Skeletal muscle tissue (tissue), 4 donors: Measurements from ENCODE around the gene IL6R. TPM values are rescaled to one million over a fixed set of nuclear protein-coding genes. Genes with fewer than 3 reads are reported as not detected.

ENCODE experiments used
- H3K27ac ChIP-seq: one replicate; pipeline ENCODE4 v1.7.0; 2013; ENCODE audit warnings: mild to moderate bottlenecking, low read depth, low read length, inconsistent platforms
- H3K27me3 ChIP-seq, 3 donors: one replicate each; pipeline ENCODE4 v1.7.0; 2013; ENCODE audit warnings: low read length in 3 of 3; ENCODE audit not compliant: control insufficient read depth in 3 of 3, insufficient read depth in 3 of 3
- H3K36me3 ChIP-seq, 3 donors: one replicate each; pipeline ENCODE4 v1.7.0; 2013; ENCODE audit warnings: low read length in 3 of 3; ENCODE audit not compliant: control insufficient read depth in 3 of 3, insufficient read depth in 3 of 3
- H3K4me1 ChIP-seq, 3 donors: one replicate each; pipeline ENCODE4 v1.7.0; 2013; ENCODE audit warnings: low read length in 3 of 3, mild to moderate bottlenecking in 3 of 3; ENCODE audit not compliant: control insufficient read depth in 3 of 3, insufficient read depth in 3 of 3
- H3K4me3 ChIP-seq, 3 donors: one replicate each; pipeline ENCODE4 v1.7.0; 2013; ENCODE audit warnings: low read length in 3 of 3
- H3K9ac ChIP-seq, 3 donors: one replicate each; pipeline ENCODE4 v1.7.0; 2013; ENCODE audit warnings: low read length in 3 of 3, mild to moderate bottlenecking in 3 of 3, moderate library complexity in 2 of 3, low read depth in 1 of 3
- H3K9me3 ChIP-seq, 3 donors: one replicate each; pipeline ENCODE4 v1.7.0; 2013; ENCODE audit warnings: low read length in 3 of 3; ENCODE audit not compliant: control insufficient read depth in 3 of 3
- total RNA-seq: library from RNA; depleted of rRNA; stranded (reverse); fragments of >200 nt; gene quantifications from one replicate; pipeline ENCODE4 v1.2.3, GENCODE V29; 2014
- donor health status: Osteomylitis.

IL6R gene
- total RNA-seq, 1 donor from 2014 or later, result 5.2 TPM

DNA sequence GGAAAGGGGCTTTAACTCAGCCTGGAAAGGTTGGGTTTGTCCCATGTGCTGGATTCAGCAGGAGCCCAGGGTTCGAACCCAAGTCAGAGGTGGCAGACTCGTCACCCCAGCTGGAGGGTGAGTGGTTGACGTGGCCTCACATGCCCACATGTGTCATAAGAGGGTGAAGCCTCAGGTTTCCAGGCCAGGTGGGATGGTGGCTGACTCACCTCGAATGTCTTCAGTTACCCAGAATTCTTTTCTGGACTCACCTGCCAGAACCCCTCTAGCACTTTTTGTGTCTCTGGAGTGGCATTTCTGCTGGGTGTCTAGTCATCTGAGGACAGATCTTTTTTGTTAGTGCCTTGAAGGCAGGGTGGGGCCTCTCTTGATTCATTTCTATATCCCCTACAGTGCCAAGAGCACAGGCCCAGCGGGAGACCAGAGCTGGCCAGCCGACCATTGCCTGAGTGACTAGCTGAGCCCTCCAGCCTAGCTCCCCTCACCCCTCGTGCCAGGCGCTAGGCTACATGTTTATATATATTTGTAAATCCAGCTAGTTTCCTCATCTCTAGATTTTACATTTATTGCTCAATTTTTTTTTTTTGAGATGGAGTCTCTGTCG, 28.1 kb downstream of the IL6R start:
- Histone ChIP-seq H3K9ac (peak overlapping the region; percentile 9 to 43 (median 38)), H3K27ac (peak overlapping the region; percentile 40), H3K9me3 (no peaks in the 10 kb centered on the region), H3K4me1 (peaks cover 27 to 40% (median 37%) of the 10 kb centered on the region in 3 donors), H3K36me3 (peaks cover 26 to 38% (median 27%) of the 10 kb centered on the region in 3 donors), H3K4me3 (no peak overlapping the region), H3K27me3 (no peaks in the 10 kb centered on the region)

DNA sequence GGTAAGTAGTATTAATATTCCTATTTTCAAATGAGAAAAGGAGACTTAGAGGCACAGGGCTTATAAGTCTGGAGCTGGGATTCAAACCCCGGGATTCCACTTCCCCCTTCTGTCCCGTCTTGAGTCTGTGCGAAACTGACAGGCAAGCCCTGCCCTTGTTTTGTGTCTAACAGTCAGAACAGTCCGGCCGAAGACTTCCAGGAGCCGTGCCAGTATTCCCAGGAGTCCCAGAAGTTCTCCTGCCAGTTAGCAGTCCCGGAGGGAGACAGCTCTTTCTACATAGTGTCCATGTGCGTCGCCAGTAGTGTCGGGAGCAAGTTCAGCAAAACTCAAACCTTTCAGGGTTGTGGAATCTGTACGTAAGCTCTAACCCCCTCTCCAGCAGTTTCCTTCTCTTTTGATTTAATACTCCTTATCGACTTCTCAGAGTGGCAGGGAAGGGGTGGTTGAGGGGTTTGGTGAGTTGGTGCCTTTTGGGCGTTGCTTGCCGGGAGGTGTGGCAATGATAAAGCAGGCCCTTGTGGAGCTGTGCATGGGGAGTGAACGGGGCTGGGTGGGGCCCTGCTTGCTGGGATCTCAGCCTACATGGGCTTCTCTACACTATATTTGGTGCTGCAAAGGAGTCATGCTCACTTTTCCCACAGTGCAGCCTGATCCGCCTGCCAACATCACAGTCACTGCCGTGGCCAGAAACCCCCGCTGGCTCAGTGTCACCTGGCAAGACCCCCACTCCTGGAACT, 29.4 kb downstream of the IL6R start:
- H3K9me3 ChIP-seq, result no peaks in the 10 kb centered on the region
- H3K9ac ChIP-seq, result peak overlapping the region; percentile 14 to 61 (median 55)
- H3K27ac ChIP-seq, result peak overlapping the region; percentile 66
- peaks cover 15 to 27% (median 24%) of the 10 kb centered on the region in 3 donors for H3K4me1 ChIP-seq
- H3K4me3 ChIP-seq, result peak overlapping the region in 1 of 3 donors; percentile 51
- H3K27me3 ChIP-seq, result no peaks in the 10 kb centered on the region
- H3K36me3 ChIP-seq, result peaks cover 24 to 42% (median 27%) of the 10 kb centered on the region in 3 donors

DNA sequence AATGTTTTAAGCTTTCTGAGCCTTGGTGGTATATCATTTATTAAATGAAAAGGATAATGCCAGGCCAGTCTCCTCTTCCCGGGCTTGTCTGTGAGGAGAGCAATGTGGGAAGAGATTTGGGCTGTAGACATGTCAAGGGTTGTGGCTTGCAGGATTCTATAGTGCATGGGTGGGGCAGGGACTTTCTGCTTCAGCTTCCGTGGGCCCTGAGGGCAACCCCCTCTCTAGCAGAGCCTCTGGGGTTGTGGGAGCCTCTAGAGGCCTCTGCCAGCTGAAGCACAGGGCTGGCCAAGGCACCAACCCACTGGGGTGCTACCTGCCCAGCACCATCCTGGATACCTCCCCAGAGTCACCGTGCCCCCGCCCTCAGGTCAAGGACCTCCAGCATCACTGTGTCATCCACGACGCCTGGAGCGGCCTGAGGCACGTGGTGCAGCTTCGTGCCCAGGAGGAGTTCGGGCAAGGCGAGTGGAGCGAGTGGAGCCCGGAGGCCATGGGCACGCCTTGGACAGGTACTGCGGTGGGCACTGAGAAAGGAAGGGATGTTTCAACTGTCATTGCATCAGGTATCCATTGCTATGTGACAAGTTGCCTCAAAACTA, 30.6 kb downstream of the IL6R start:
- H3K36me3 ChIP-seq, result peaks cover 19 to 36% (median 21%) of the 10 kb centered on the region in 3 donors
- H3K27me3 ChIP-seq, result no peaks in the 10 kb centered on the region
- H3K9me3 ChIP-seq, result no peaks in the 10 kb centered on the region
- peaks cover 15 to 26% (median 18%) of the 10 kb centered on the region in 3 donors for H3K4me1 ChIP-seq
- H3K4me3 ChIP-seq, result no peak overlapping the region
- no peak overlapping the region for H3K27ac ChIP-seq
- no peak overlapping the region for H3K9ac ChIP-seq

DNA sequence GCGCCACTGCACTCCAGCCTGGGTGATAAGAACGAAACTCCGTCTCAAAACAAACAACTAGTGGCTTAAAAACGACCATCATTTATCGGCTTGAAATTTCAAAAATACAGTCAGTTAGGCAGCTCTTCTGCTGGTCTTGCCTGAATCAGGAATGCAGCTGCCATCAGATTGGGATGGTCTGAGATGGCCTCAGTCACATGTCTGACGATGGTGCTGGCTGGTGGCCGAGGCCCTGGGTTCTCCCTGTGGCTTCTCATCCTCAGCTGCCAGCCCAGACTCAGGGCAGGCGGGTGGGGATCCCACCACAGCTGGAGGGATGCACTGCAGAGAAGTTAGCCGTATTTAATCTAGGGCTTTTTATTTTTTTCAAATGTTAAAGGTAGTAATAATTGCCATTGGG, 31.3 kb downstream of the IL6R start:
- Histone ChIP-seq H3K9ac (no peak overlapping the region), H3K4me1 (peaks cover 12 to 22% (median 18%) of the 10 kb centered on the region in 3 donors), H3K27me3 (no peaks in the 10 kb centered on the region), H3K27ac (no peak overlapping the region), H3K36me3 (peaks cover 22 to 41% (median 27%) of the 10 kb centered on the region in 3 donors), H3K4me3 (no peak overlapping the region), H3K9me3 (no peaks in the 10 kb centered on the region)

DNA sequence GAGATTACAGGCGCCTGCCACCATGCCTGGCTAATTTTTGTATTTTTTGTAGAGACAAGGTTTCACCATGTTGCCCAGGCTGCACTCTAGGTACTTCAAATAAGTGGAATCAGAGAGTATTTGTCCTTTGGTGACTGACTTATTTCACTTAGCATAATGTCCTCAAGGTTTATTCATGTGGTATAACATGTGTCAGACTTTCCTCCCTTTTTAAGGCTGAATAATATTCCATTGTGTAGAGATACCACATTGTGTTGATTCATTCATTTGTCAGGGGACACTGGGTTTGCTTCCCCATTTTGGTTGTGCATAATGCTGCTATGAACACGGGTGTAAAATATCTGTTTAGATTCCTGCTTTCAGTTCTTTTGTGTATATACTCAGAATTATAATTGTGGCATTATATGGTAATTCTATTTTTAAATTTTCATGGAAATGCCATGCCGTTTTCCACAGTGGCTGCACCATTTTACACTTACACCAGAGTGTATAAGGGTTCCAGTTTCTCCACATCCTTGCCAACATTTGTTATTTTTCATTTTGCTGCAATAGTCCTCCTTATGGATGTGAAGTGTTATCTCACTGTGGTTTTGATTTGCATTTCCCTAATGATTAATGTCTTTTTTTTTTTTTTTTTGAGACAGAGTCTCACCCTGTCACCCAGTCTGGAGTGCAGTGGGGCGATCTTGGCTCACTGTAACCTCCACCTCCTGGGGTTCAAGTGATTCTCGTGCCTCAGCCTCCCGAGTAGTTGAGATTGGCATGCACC, 35.1 kb downstream of the IL6R start:
- Histone ChIP-seq H3K27ac (no peak overlapping the region), H3K4me1 (peaks cover 0 to 10% (median 8%) of the 10 kb centered on the region in 3 donors), H3K9me3 (no peaks in the 10 kb centered on the region), H3K27me3 (no peaks in the 10 kb centered on the region), H3K4me3 (no peak overlapping the region), H3K36me3 (peaks cover 21 to 48% (median 38%) of the 10 kb centered on the region in 3 donors), H3K9ac (no peak overlapping the region)

DNA sequence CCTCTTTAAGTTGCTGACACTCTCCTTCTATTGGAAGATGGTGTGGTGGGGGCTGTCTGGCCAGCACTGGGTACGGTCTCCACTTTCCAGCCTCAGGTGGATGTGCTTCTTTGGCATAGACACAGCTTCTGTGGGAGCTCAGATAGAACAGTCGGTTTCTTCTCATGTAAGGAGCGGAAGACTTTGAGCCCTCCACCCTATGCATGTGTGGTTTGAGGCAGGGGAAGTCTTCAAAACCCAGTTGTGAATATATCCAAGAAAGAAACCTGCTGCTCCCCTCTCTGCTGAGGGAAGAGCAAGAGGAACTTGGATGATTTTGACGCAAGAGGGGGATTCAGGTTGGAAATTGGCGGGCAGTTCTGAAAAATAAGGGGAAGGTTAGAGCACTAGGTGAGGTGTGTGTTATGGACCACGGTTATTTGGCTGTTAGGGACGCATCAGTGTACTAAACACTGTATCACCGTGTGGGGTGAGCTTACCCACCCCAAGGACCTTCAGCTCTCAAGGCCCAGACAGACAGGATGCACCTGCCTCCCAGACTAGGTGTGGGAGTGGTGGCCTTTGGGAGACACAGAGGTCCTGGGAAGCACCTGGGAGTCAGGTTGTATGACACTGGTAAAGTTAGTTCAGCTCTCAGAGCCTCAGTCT, 36.2 kb downstream of the IL6R start:
- Histone ChIP-seq H3K9ac (no peak overlapping the region), H3K4me3 (no peak overlapping the region), H3K27me3 (no peaks in the 10 kb centered on the region), H3K36me3 (peaks cover 15 to 44% (median 34%) of the 10 kb centered on the region in 3 donors), H3K9me3 (no peaks in the 10 kb centered on the region), H3K27ac (no peak overlapping the region), H3K4me1 (peaks cover 0 to 10% (median 8%) of the 10 kb centered on the region in 3 donors)

DNA sequence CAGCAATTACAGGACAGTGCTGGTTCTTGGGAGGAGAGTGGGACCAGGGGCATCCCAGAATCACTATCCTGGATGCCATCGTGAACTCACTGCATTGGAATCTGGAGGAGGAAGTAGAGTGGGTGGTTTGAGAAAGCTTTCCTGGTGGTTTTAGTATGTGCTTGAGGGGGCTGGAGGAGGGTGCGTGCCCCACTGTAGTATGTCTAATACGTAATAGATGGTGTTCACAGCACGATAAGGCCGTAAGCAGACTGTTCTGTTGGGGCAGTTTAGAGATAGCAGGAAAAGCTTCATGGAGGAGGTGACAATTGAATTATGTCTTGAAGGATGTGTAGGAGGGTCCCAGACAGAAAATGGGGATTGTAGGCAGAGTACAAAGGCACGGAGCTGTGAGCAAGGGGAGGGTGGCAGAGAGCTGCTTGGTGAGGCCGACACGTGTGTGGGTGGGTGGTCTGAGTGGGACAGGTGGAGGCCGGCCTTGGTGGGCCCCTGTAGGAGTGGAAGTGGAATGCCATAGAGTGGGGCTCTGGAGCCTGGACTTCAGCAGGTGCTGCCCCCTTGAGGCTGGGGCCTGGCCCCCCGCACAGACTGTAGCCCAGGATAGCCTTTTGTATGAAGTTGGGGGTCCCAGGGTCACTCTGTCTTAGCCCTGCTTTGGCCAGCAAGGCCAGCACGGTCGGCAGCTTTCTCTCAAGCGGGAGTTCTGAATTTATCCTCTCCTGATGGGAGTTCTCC, 37.0 kb downstream of the IL6R start:
- Histone ChIP-seq H3K9ac (no peak overlapping the region), H3K27ac (no peak overlapping the region), H3K4me1 (peaks cover 0 to 10% (median 8%) of the 10 kb centered on the region in 3 donors), H3K4me3 (no peak overlapping the region), H3K9me3 (no peaks in the 10 kb centered on the region), H3K27me3 (no peaks in the 10 kb centered on the region), H3K36me3 (peaks cover 13 to 43% (median 32%) of the 10 kb centered on the region in 3 donors)

DNA sequence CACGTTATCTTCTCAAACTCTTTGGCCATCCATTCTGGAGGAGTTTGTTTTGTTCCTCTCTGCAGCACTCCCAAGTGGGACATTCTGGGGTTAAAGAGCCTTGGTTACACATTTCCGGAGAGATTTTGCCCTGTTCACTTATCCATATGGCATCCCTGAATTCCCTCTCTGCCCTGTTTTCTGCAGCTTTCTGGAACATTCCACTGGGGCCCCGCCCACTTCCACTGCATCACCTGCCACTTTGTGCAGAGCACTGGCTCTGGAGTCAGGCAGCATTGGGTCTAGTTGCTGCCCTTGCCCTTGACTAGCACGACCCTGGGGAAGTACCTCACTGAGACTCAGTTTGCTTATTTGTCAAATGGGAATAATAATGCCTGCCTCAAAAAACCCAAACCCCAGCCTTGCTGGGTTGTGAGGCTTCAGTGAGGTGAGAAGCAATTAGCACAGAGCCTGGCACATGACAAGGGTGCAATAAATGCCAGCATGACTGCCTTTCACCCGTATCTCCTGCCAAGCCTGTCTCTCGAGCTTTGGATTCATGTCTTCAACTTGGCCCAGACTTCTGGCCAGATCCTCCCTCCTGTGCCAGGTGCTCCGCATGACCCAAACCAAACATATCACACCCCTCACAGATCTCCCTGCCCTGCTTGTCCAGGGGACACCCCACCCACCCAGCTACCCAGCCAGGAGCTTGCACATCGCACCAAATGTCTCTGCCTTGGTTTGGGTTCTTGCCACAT, 38.3 kb downstream of the IL6R start:
- H3K36me3 ChIP-seq, result peaks cover 19 to 48% (median 36%) of the 10 kb centered on the region in 3 donors
- H3K9me3 ChIP-seq, result no peaks in the 10 kb centered on the region
- H3K27ac ChIP-seq, result no peak overlapping the region
- peaks cover 0 to 10% (median 8%) of the 10 kb centered on the region in 3 donors for H3K4me1 ChIP-seq
- H3K9ac ChIP-seq, result no peak overlapping the region
- H3K4me3 ChIP-seq, result no peak overlapping the region
- H3K27me3 ChIP-seq, result no peaks in the 10 kb centered on the region
